NCI-H748 treated with DMSO at 0.1 percent for 48 hours (cell line): ENCODE results near the gene OPN1MW.
"Not testable (repeated sequence)": the region's sequence is repeated elsewhere in the genome, so short reads cannot be mapped to it uniquely, and the experiment has no call there.

Experiments used
- DNase-seq: peaks from one replicate; lab custom pipeline; 2025; lab: John Stamatoyannopoulos, UW

Gene OPN1MW

DNA sequence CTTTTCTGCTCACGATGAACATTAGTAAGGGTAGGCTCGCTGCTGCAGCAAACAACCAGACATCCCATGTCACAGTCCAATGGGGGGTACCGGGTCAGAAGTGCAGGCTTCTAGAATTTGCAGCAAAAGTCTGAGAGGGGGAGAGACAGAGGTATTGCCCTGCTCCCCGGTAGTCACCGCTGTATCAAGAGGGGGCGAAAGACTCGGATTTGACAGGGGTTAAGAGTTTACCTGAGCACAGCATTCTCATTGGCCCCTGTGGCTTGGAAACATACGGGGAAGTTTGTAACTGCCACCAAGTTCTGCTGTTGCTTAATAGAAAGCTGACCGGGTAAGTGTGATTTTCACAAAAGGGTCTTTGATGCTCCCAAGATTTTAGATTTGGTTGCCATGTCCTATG is 28.7 kb downstream of the OPN1MW start:
- not testable (repeated sequence) for DNase-seq

GRCh38 chrX:154211499-154211898 is 29.1 kb downstream of the OPN1MW start:
- DNase-seq: not testable (repeated sequence)

DNA sequence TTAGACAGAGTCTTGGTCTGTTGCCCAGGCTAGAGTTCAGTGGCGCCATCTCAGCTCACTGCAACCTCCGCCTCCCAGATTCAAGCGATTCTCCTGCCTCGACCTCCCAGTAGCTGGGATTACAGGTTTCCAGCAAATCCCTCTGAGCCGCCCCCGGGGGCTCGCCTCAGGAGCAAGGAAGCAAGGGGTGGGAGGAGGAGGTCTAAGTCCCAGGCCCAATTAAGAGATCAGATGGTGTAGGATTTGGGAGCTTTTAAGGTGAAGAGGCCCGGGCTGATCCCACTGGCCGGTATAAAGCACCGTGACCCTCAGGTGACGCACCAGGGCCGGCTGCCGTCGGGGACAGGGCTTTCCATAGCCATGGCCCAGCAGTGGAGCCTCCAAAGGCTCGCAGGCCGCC is 37.1 kb downstream of the OPN1MW start, which contains the start of gene OPN1MW2:
Gene OPN1MW2 (plus strand): TSS at position 301 of the 400 bp plus-strand sequence. CDS start 60 bp downstream, at position 361.
- not testable (repeated sequence) for DNase-seq

DNA sequence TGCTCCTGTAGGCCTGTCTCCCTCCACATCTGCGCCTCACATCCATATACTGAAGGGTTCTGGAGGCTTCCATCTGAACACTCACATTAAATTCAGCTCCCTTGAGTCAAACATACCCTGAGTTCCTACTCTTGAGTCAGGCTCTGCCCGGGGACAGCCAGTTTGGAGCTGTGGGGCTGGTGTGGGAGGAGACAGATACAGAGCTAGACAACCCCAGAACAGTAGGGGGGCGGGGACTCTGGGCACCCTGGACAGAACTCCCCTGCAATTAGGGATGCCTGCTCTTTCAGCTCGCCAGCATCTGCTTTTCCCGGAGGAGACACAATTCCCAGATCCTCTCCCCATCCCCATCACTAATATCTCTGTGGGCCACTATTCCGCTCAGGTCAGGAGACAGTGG is 42.9 kb downstream of the OPN1MW start:
- DNase-seq: not testable (repeated sequence)

GRCh38 chrX:154226706-154227105 is 44.3 kb downstream of the OPN1MW start:
- DNase-seq: not testable (repeated sequence)

DNA sequence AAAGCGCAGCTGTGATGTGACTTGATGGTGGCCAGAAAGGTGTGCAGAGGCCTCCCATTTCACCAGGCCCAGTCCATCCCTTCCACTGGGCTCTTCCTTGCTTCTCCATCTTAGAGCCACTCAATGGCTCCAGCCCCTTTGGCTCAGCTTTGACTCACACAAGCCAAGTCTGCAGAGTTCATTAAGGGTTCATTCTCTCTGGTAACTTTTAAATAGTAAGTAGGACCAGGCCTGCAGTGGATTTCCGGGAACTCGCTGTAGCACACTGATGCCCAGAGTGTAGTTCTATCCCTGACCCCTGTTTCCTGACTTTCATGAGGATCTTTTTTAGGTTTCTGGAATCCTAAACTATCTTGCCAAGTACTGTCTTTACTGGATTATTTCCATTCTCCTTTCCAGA is 49.0 kb downstream of the OPN1MW start:
- DNase-seq: not testable (repeated sequence)

DNA sequence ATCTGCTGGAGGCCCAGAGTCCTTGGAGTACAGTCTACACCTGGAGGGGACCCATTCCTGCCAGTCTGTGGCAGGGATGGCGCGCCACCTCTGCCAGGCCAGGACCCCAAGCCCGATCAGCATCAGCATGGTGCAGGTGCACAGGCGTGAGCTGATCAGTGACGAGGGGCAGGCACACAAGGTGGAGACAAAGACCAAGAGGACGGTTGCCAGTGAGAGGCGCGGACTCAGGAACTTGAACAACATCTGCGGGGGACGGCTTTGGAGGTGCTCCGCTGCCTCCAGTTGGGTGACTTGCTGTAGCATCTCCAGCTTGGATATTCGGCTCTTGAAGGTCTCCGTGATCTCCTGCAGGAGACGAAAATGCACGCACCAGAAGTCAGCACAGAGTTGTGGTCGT is 51.2 kb downstream of the OPN1MW start:
- DNase-seq: not testable (repeated sequence)

DNA sequence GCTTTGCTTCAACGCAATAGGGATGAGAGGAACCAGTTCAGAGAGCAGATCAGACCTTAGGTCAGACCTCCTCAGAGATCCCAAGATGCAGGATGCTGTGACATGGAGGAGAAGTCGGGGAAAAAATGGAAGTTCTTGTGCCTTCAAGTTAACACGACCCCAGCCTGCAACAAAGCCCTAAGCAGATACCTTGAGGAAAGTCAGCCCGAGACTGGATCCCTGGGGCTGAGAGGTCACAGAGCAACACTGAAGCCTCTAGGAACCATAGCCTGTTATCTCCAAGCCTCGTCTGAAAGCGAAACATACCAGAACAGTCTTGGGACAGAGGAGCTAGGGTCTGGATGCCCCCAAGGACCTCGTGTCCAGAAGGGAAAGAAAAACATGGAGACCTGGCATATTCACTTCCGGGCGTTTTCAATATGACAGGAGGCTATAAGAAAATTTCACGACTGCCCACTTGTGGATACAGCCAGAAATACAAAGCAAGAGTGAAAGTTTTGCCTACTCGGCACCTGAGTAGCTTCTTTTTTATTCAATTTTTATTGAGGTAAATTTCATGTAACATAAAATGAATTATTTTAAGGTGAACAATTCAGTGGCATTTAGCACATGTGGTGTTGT is 56.7 kb downstream of the OPN1MW start:
- DNase-seq: not testable (repeated sequence)

DNA sequence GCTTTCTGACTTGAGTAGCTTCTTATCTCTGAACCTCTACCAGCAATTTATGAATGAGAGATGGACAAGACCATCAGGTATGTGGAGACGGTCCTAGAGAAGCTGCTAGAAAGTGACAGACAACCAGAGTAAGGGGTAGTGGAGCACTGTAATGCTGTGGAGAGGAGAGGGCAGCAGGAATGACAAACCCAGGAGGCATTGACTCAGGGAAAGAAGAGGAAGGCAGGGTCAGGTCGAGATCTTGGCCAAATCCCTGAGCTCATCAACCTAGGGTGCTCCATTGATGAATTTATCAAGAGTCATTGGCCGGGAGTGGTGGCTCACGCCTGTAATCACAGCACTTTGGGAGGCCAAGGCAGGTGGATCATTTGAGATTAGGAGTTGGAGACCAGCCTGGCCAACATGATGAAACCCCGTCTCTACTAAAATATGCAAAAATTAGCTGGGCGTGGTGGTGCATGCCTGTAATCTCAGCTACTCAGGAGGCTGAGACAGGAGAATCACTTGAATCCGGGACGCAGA is 57.6 kb downstream of the OPN1MW start:
- not testable (repeated sequence) for DNase-seq
